HG02642 (cell line): Measurements from ENCODE around the gene METTL9.
A peak's percentile ranks its signal among the peaks of the same experiment; 100 is the strongest.
"Not testable (repeated sequence)": the region's sequence is repeated elsewhere in the genome, so short reads cannot be mapped to it uniquely, and the experiment has no call there.

ENCODE experiments used
- ATAC-seq: cut with Tn5 transposase; IDR thresholded peaks from one replicate; pipeline ENCODE4 v1.9.1; 2021; ENCODE audit warnings: mild to moderate bottlenecking; ENCODE audit not compliant: unreplicated experiment, poor library complexity

The METTL9 gene

GRCh38 chr16:21631376-21631775, 32.0 kb downstream of the METTL9 start:
- ATAC-seq = not testable (repeated sequence)

DNA sequence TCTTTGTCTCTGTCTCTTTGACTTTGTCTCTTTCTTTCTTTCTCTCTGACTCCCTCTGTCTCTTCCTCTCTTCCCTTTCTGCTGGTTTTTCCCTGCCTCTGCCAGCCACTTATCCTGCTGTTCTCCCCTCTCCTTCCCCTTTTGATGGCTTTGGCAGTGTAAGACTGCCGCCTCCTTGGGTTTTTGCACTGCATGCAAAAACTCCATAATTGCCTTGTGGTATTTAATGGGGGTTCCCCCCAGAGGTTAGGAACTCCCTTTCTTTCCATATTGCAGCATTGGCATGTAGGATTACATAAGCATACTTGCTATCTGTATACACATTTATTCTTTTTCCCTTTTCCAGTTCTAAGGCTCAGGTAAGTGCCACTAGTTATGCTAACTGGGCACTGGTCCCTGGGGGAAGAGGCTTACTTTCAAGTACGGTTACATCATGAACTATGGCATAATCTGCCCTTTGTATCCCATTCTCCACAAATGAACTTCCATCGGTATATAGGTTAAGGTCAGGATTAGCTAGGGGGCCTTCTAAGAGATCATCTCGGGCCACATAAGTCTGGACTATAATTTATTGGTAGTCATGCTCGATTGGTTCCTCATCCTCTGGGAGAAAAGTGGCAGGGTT, 32.7 kb downstream of the METTL9 start:
- not testable (repeated sequence) for ATAC-seq

- ATAC-seq = no peak
Observed at GRCh38 chr16:21634216-21634615, 34.8 kb downstream of the METTL9 start.

DNA sequence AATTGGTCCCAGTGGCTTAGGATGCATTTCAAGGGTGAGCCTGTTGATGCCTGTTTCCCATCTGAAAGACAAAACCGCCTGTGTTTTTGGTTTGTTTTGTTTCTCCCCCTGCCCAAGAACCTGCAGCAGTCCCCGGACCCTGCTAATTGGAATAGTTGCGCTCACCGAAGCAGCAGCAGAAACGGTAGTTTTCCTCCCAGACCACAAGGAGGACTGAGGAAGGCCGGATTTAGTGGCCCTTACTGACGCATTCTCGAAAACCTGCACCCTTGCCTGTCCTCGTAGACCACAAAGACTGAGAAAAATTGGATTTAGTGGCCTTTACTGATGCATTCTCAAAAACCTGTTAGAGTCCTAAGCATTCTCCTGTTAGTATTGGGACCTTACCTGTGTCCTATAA, 36.3 kb downstream of the METTL9 start:
- ATAC-seq = not testable (repeated sequence)

DNA sequence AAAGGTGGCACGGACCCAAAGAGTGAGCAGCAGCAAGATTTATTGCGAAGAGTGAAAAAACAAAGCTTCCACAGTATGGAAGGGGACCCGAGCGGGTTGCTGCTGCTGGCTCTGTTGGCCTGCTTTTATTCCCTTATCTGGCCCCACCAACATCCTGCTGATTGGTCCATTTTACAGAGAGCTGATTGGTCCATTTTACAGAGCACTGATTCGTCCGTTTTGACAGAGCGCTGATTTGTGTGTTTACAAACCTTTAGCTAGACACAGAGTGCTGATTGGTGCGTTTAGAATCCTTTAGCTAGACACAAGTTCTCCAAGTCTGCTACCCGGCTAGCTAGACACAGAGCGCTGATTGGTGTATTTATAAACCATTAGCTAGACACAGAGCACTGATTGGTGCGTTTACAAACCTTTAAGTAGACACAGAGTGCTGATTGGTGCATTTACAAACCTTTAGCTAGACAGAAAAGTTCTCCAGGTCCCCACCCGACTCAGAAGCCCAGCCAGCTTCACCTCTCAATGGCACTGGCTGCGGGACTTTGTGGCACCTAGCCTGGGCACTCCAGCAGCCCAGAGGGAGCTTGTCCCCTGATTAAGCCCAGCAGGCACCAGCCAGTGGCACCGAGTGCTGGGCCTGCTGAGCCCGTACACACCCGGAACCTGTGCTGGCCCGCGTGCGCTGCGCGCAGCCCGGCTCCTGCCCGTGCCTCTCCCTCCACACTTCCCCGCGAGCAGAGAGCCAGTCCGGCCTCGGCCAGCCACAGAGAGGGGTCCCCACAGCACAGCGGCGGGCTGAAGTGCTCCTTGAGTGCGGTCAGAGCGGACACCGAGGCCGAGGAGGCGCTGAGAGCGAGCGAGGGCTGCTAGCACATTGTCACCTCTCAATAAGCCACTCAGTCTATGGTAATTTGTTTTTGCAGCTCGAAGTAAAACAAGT, 37.9 kb downstream of the METTL9 start:
- ATAC-seq = no peak

DNA sequence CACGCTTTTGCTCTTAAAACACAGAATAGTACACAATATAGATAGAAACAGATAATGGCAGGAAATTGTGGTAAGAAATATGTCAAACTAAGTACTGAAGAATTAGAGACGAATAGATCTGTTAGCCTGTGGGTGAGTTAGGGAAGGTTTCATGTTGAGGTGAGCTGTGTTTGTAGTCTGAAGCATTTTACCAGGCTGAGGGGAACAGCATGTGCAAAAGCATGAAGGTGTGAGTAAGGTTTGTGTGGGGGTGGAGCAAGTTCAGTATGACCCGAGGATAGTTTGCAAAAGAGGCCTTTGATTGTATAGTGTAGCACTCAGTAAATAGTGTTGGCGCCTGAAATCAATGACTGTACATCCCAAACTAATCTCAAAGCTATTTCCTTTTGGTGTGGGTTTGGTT, 39.2 kb downstream of the METTL9 start:
- ATAC-seq = no peak

DNA sequence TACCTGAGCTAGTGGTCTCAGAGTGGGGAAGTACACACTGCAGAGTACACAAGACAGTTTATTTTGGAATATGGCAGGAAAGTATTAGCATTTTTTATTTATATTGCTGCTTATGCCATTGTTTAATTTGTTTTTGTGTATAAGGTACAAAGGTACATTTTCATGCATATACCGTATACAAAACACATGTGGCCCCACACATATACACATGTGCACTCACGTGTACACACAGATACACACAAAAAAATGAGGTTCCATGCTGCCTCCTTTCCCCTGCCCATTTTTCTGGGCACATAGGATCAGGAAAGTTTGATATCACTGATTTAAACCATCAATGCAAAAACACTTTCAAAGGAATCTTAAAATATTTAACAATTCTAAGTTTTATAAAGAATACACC, 40.1 kb downstream of the METTL9 start:
- no peak for ATAC-seq

DNA sequence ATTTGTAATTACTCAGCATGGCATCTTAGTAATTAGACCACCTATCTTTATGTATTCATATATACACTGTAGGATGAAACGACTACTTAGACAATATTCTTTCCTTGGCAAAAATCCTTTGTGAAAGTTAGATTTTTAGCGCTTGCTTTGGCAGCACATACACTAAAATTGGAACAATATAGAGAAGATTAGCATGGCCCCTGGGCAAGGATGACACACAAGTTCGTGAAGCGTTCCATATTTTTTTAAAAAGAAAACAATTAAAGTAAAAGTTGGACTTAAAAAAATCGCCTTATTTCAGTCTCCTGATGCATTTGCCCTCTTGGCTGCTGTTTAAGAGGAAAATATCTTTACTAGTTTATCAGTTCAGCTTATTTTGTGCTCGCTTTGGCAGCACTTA, 42.5 kb downstream of the METTL9 start:
- ATAC-seq = no peak

- ATAC-seq = no peak
Observed at GRCh38 chr16:21642861-21643260, 43.5 kb downstream of the METTL9 start.

- ATAC-seq = no peak
Observed at GRCh38 chr16:21643785-21644184, 44.4 kb downstream of the METTL9 start.

DNA sequence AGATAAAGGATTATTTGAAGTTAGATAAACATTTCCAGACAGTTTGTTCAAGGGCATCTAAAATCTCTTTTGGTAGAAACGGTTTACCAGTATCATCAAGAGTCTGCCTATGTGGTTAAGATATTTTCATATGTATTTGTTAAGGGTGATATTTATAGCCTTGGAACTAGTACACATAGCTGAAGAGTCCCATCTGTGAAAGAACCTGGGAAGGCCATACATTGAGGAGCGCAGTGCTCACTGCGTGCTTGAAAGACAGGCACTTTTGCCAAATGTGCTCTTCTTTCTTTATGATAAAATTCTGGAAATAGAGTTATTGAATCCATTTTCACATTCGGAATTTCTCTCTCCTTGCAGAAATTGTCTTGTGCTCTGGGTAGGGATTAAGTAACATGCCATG, 45.3 kb downstream of the METTL9 start:
- ATAC-seq = no peak

DNA sequence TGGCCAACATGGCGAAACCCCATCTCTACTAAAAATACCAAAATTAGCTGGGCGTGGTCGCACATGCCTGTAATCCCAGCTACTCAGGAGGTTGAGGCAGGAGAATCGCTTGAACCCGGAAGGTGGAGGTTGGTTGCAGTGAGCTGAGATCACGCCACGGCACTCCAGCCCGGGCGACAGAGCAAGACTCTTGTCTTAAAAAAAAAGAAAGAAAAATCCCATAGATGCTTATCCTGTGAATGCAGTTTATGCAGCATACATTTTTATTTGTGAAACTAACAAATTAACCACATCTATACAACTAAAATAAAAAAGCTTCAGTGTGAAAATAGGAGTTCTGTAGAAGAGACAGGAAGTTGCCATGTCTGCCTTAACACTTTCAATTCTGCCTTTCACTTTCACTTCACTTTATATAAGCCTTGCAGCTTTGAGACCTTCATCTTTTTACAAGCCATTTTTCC, 45.9 kb downstream of the METTL9 start:
- ATAC-seq = peak; percentile 28

GRCh38 chr16:21646091-21646490, 46.7 kb downstream of the METTL9 start:
- ATAC-seq = no peak

GRCh38 chr16:21646721-21647561, 47.6 kb downstream of the METTL9 start:
- ATAC-seq = peak; percentile 89

- ATAC-seq = peak; percentile 11
Observed at GRCh38 chr16:21647562-21648164, 48.3 kb downstream of the METTL9 start.

- ATAC-seq = not testable (repeated sequence)
Observed at GRCh38 chr16:21649826-21650406, 50.5 kb downstream of the METTL9 start.

DNA sequence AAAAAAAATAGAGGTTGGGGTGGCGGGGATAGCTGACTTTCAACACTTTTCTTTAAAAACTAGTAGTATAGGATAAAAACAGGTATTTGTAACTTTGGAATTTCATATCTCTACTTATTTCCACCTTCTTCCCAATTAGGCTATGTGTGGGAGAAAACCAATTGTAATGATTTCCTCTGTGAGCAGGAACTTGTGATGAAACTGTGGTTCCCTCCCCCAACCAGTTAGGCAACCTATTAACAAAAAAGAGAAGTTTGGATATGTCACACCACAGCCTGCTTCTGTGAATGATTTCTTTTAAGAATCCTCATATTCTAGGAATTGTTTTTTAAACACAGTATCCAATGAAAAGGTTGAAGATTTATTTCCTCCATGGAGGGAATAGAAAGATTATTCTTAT, 51.1 kb downstream of the METTL9 start:
- no peak for ATAC-seq

DNA sequence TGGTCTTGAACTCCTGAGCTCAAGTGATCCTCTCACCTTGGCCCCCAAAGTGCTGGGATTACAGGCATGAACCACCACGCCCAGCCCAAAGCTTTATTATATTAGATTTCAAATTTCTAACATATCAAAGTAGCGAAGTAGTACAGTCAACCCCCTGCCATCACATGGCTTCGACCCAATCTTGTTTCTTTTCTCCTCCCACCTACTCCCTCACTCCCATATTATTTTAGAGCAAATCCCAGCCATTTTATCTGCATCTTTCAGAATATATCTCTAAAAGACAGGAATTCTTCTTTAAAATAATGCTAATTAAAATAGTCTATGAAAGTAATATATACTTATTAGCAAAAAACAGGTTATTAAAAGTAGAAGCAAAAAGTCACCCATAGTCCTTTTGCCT, 52.1 kb downstream of the METTL9 start:
- ATAC-seq = no peak

DNA sequence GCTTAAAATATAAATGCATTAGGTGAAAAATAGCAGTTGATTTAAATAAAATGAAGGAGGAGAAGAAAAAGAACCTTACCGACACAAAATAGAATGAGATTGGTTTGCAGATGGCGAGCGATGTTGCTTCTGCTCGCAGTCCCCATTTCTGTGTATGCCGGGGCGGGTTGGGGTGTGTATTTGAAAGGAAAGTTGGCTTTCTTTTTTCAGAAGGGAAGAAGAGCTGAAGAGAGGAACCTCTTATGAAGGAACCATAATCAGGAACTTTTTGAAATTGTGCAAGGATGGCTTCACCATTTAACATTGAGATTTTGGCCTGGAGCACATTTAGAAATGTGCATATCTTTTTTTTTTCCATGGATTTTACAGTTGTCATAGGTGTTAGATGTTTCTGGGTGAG, 53.1 kb downstream of the METTL9 start, which contains the start of gene IGSF6:
TSS of gene IGSF6 (minus strand) at position 156 of the 400 bp plus-strand sequence. CDS start at position 146, 10 bp downstream.
- no peak for ATAC-seq

DNA sequence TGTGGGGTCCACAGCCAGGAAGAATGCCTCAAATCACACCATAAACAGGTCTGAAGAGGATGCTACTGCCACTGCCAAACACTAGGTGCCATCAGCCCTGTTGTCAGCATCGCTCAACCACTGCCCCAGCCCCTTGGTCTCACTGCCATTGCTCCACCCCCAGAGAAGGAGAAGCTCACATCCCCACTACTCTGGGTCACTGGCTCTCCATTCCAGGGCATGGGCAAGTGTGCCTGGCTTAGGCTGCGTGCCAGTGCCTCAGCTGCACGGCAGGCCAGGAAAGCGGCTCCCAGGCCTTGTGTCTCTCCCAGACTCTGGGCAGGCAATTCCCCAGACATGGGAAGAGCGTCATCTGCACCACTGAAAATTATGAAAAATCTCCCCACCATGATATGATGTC, 54.2 kb downstream of the METTL9 start:
- ATAC-seq = no peak
